H1 (cell line): ENCODE data around the gene CAV3. TPM values are rescaled to one million over a fixed set of nuclear protein-coding genes. Genes with fewer than 3 reads are reported as not detected.
A peak's percentile ranks its signal among the peaks of the same experiment; 100 is the strongest.

Experiments used
- CTCF ChIA-PET: fragments of 300-600 bp; sonication (Branson Sonifier 250); formaldehyde crosslinking; loops from one replicate; lab custom pipeline; 2021; ENCODE audit not compliant: partially characterized antibody; lab: Charles Lee
- POLR2A ChIA-PET: fragments of 300-600 bp; sonication (Branson Sonifier 250); formaldehyde crosslinking; loops from one replicate; lab custom pipeline; 2021; ENCODE audit warnings: inconsistent platforms; ENCODE audit not compliant: partially characterized antibody; lab: Charles Lee
- DNase-seq, 2 experiments: peaks; one replicate each; pipeline versions ENCODE4 v3.0.0 to v3.0.0-alpha.2; 2010 to 2022; ENCODE audit warnings: low spot score in 2 of 2, low read depth in 1 of 2, mixed read lengths in 1 of 2
- FAIRE-seq: peaks from 2 replicates; lab custom pipeline; 2011; peaks lifted over from hg19 to GRCh38; lab: Jason Lieb, UNC
- H2AFZ ChIP-seq: 2 replicates; pipeline ENCODE4 v1.8.1; 2012; ENCODE audit warnings: low read length, inconsistent platforms
- H2AK5ac ChIP-seq: 2 replicates; pipeline ENCODE4 v1.6.1; 2013; ENCODE audit warnings: low read depth, low read length
- H2BK120ac ChIP-seq: replicated peaks from 2 replicates; pipeline ENCODE3; 2013; ENCODE audit warnings: low read depth, low read length, inconsistent platforms
- H2BK12ac ChIP-seq: 2 replicates; pipeline ENCODE4 v1.6.1; 2013; ENCODE audit warnings: low read depth, low read length
- H2BK15ac ChIP-seq: 2 replicates; pipeline ENCODE4 v1.6.1; 2013; ENCODE audit warnings: low read length
- H2BK20ac ChIP-seq: 2 replicates; pipeline ENCODE4 v1.6.1; 2013; ENCODE audit warnings: low read length
- H2BK5ac ChIP-seq: 2 replicates; pipeline ENCODE4 v1.6.1; 2013; ENCODE audit warnings: low read depth, low read length
- H3K14ac ChIP-seq: 2 replicates; pipeline ENCODE4 v1.6.1; 2013; ENCODE audit warnings: inconsistent platforms; ENCODE audit not compliant: insufficient read length
- H3K18ac ChIP-seq: 2 replicates; pipeline ENCODE4 v1.6.1; 2013; ENCODE audit warnings: low read length; ENCODE audit errors: extremely low read depth
- H3K23ac ChIP-seq: 2 replicates; pipeline ENCODE4 v1.6.1; 2013; ENCODE audit warnings: inconsistent platforms; ENCODE audit not compliant: insufficient read length
- H3K23me2 ChIP-seq: 2 replicates; pipeline ENCODE4 v1.6.1; 2013; ENCODE audit warnings: low read depth, low read length
- H3K27ac ChIP-seq: 2 replicates; pipeline ENCODE4 v1.6.1; 2011; ENCODE audit warnings: low read depth, low read length, inconsistent platforms
- H3K27me3 ChIP-seq, 4 experiments: replicated peaks in 1 of 4; 1 replicate in 1 of 4; 2 replicates in 3 of 4; pipeline versions ENCODE4 v1.6.1 to v1.8.1; 2011 to 2013; ENCODE audit warnings: low read length in 3 of 4, mild to moderate bottlenecking in 3 of 4, inconsistent platforms in 2 of 4, mixed read lengths in 2 of 4, moderate library complexity in 1 of 4; ENCODE audit not compliant: control insufficient read depth in 3 of 4, insufficient read depth in 3 of 4; ENCODE audit errors: extremely low read depth in 1 of 4
- H3K36me3 ChIP-seq, 4 experiments: 2 replicates each; pipeline versions ENCODE4 v1.6.1 to v1.8.1; 2011 to 2013; ENCODE audit warnings: mild to moderate bottlenecking in 4 of 4, low read length in 3 of 4, moderate library complexity in 2 of 4, control low read depth in 1 of 4, inconsistent platforms in 1 of 4; ENCODE audit not compliant: insufficient read depth in 4 of 4, control insufficient read depth in 2 of 4
- H3K4ac ChIP-seq: replicated peaks from 2 replicates; pipeline ENCODE3; 2013; ENCODE audit warnings: low read length, low read depth, mixed read lengths, inconsistent platforms; ENCODE audit not compliant: insufficient read length
- H3K4me1 ChIP-seq, 4 experiments: replicated peaks in 1 of 4; 1 replicate in 1 of 4; 2 replicates in 3 of 4; pipeline versions ENCODE4 v1.6.1 to v1.8.1; 2011 to 2013; ENCODE audit warnings: low read length in 3 of 4, inconsistent platforms in 2 of 4, mixed read lengths in 1 of 4; ENCODE audit not compliant: insufficient read depth in 4 of 4, control insufficient read depth in 3 of 4
- H3K4me2 ChIP-seq, 2 experiments: 2 replicates each; pipeline versions ENCODE4 v1.6.1 to v1.8.1; 2011 to 2013; ENCODE audit warnings: low read depth in 2 of 2, low read length in 2 of 2, control low read depth in 1 of 2, inconsistent platforms in 1 of 2, mild to moderate bottlenecking in 1 of 2; ENCODE audit not compliant: insufficient read depth in 1 of 2
- H3K4me3 ChIP-seq, 4 experiments: fragments of 200-600, 300-600 bp in 1 of 4; sonication (generic), shearing (Covaris generic), sonication (Bioruptor Twin) in 1 of 4; 2 replicates each; pipeline versions ENCODE4 v1.5.1 to v1.8.1; 2011 to 2016; ENCODE audit warnings: low read length in 4 of 4, low read depth in 3 of 4, control low read depth in 2 of 4, inconsistent platforms in 2 of 4, mild to moderate bottlenecking in 2 of 4, mixed read lengths in 1 of 4, moderate library complexity in 1 of 4; ENCODE audit not compliant: insufficient read depth in 2 of 4; ENCODE audit errors: extremely low read depth in 1 of 4
- H3K56ac ChIP-seq: replicated peaks from 2 replicates; pipeline ENCODE3; 2013; ENCODE audit warnings: low read depth, mild to moderate bottlenecking, mixed read lengths, low read length, inconsistent platforms; ENCODE audit not compliant: insufficient read length
- H3K79me1 ChIP-seq: 2 replicates; pipeline ENCODE4 v1.6.1; 2013; ENCODE audit warnings: low read depth, low read length, control low read depth
- H3K79me2 ChIP-seq, 2 experiments: 2 replicates each; pipeline versions ENCODE4 v1.6.1 to v1.8.1; 2012 to 2013; ENCODE audit warnings: low read length in 2 of 2, mild to moderate bottlenecking in 2 of 2, inconsistent platforms in 1 of 2; ENCODE audit not compliant: insufficient read depth in 2 of 2, control insufficient read depth in 1 of 2
- H3K9ac ChIP-seq, 4 experiments: replicated peaks in 1 of 4; 1 replicate in 1 of 4; 2 replicates in 3 of 4; pipeline versions ENCODE4 v1.6.1 to v1.8.1; 2011 to 2013; ENCODE audit warnings: low read depth in 3 of 4, low read length in 3 of 4, control low read depth in 2 of 4, mild to moderate bottlenecking in 2 of 4, moderate library complexity in 2 of 4, inconsistent platforms in 1 of 4; ENCODE audit errors: extremely low read depth in 1 of 4
- H3K9me3 ChIP-seq, 2 experiments: 2 replicates each; pipeline versions ENCODE4 v1.6.1 to v1.8.1; 2012 to 2013; ENCODE audit warnings: mild to moderate bottlenecking in 2 of 2, moderate library complexity in 2 of 2, control low read depth in 1 of 2, inconsistent platforms in 1 of 2, low read depth in 1 of 2, low read length in 1 of 2, mixed read lengths in 1 of 2; ENCODE audit not compliant: insufficient read depth in 2 of 2
- H4K20me1 ChIP-seq, 2 experiments: replicated peaks in 1 of 2; 2 replicates each; pipeline versions ENCODE3 to v1.8.1; 2011 to 2013; ENCODE audit warnings: inconsistent platforms in 2 of 2, low read length in 2 of 2, mild to moderate bottlenecking in 1 of 2; ENCODE audit not compliant: insufficient read depth in 2 of 2, control insufficient read depth in 1 of 2
- H4K5ac ChIP-seq: 2 replicates; pipeline ENCODE4 v1.6.1; 2013; ENCODE audit warnings: low read length, low read depth, mixed read lengths, inconsistent platforms; ENCODE audit not compliant: insufficient read length
- H4K8ac ChIP-seq: 2 replicates; pipeline ENCODE4 v1.8.0; 2013; ENCODE audit warnings: mild to moderate bottlenecking, moderate library complexity, low read length, inconsistent platforms; ENCODE audit not compliant: insufficient read depth; ENCODE audit errors: extremely low read depth
- H4K91ac ChIP-seq: replicated peaks from 2 replicates; pipeline ENCODE3; 2013; ENCODE audit warnings: low read length, mixed read lengths, inconsistent platforms; ENCODE audit not compliant: insufficient read length
- ASH2L ChIP-seq: fragments of 200-600, 300-600 bp; sonication (generic); IDR thresholded peaks from one replicate; pipeline ENCODE4 v1.7.1; 2017; ENCODE audit warnings: low read length
- BACH1 ChIP-seq: IDR thresholded peaks from 2 replicates; pipeline ENCODE4 v1.6.1; 2012; ENCODE audit warnings: low read length, improper control_type of control experiment
- CEBPB ChIP-seq: IDR thresholded peaks from 2 replicates; pipeline ENCODE4 v1.6.1; 2012; ENCODE audit warnings: low read depth, low read length
- CHD2 ChIP-seq: IDR thresholded peaks from 2 replicates; pipeline ENCODE4 v1.6.1; 2012; ENCODE audit warnings: low read length, improper control_type of control experiment
- CREB1 ChIP-seq: IDR thresholded peaks from 2 replicates; pipeline ENCODE4 v1.6.1; 2012; ENCODE audit warnings: inconsistent platforms
- GABPA ChIP-seq: IDR thresholded peaks from 2 replicates; pipeline ENCODE4 v1.6.1; 2011; ENCODE audit warnings: mild to moderate bottlenecking, low read length, moderate library complexity, borderline replicate concordance; ENCODE audit not compliant: insufficient read depth
- JUN ChIP-seq: IDR thresholded peaks from 2 replicates; pipeline ENCODE4 v1.6.1; 2011; ENCODE audit warnings: low read depth, mild to moderate bottlenecking, improper control_type of control experiment, low read length
- POLR2AphosphoS5 ChIP-seq: IDR thresholded peaks from 2 replicates; pipeline ENCODE4 v1.6.1; 2011; ENCODE audit warnings: low read depth, low read length
- POU5F1 ChIP-seq: IDR thresholded peaks from 2 replicates; pipeline ENCODE4 v1.6.1; 2011; ENCODE audit warnings: low read depth, mild to moderate bottlenecking, low read length, moderate library complexity
- RAD21 ChIP-seq, 2 experiments: IDR thresholded peaks in 1 of 2; conservative IDR thresholded peaks in 1 of 2; 2 replicates each; pipeline ENCODE4 v1.6.1; 2011; ENCODE audit warnings: low read depth in 2 of 2, low read length in 2 of 2, improper control_type of control experiment in 1 of 2, inconsistent platforms in 1 of 2, mild to moderate bottlenecking in 1 of 2, moderate library complexity in 1 of 2
- SP2 ChIP-seq: IDR thresholded peaks from 2 replicates; pipeline ENCODE4 v1.6.1; 2012; ENCODE audit warnings: mild to moderate bottlenecking, low read length, inconsistent platforms
- SP4 ChIP-seq: IDR thresholded peaks from 2 replicates; pipeline ENCODE4 v1.6.1; 2012; ENCODE audit warnings: low read length, inconsistent platforms
- SUZ12 ChIP-seq: fragments of 200-600 bp; sonication (generic); IDR thresholded peaks from 2 replicates; pipeline ENCODE4 v1.6.1; 2012; ENCODE audit warnings: mild to moderate bottlenecking, inconsistent platforms, low read length, moderate library complexity, mixed read lengths
- TAF1 ChIP-seq: IDR thresholded peaks from 2 replicates; pipeline ENCODE4 v1.6.1; 2011; ENCODE audit warnings: mild to moderate bottlenecking, low read depth, low read length
- WGBS, 2 experiments: shearing (Covaris generic) in 1 of 2; methylation state at CpG; one replicate each; pipeline versions ENCODE4 v1.1.6 to v1.1.7; 2013 to 2015; ENCODE audit warnings: low lambda C conversion rate in 2 of 2, mixed read lengths in 2 of 2, inconsistent platforms in 1 of 2, low coverage in 1 of 2, missing lambda C conversion rate in 1 of 2; ENCODE audit not compliant: insufficient replicate concordance in 2 of 2, insufficient coverage in 1 of 2, insufficient read length in 1 of 2; ENCODE audit errors: extremely low coverage in 1 of 2, missing lambda C conversion rate in 1 of 2; 5-methylcytosine and 5-hydroxymethylcytosine counted together
- polyA plus RNA-seq, 7 experiments: library from polyadenylated mRNA; depleted of rRNA in 3 of 7; stranded (reverse) in 5 of 7; unstranded in 2 of 7; fragments of >200 nt in 5 of 7; fragments of 200-250 nt in 2 of 7; gene quantifications; 1 replicate in 5 of 7; 2 replicates in 1 of 7; 4 replicates in 1 of 7; pipeline versions ENCODE4 v1.2.1 to v1.2.3, GENCODE V29; 2011 to 2013; ENCODE audit warnings: missing spikeins in 2 of 7, mixed read lengths in 2 of 7
- total RNA-seq: library from RNA; stranded (reverse); fragmentation: NEBNext Ultra II Directional; extraction: Animal tissue kit (Norgen Biotek cat#: 25700); gene quantifications from 2 replicates; pipeline ENCODE4 v1.2.1, GENCODE V29; 2021

CAV3 gene
- total and polyA plus RNA-seq, 2 of the 8 experiments (the other 6 are each of a cell fraction or from before 2014, with no cell fraction given), result not detected

DNA sequence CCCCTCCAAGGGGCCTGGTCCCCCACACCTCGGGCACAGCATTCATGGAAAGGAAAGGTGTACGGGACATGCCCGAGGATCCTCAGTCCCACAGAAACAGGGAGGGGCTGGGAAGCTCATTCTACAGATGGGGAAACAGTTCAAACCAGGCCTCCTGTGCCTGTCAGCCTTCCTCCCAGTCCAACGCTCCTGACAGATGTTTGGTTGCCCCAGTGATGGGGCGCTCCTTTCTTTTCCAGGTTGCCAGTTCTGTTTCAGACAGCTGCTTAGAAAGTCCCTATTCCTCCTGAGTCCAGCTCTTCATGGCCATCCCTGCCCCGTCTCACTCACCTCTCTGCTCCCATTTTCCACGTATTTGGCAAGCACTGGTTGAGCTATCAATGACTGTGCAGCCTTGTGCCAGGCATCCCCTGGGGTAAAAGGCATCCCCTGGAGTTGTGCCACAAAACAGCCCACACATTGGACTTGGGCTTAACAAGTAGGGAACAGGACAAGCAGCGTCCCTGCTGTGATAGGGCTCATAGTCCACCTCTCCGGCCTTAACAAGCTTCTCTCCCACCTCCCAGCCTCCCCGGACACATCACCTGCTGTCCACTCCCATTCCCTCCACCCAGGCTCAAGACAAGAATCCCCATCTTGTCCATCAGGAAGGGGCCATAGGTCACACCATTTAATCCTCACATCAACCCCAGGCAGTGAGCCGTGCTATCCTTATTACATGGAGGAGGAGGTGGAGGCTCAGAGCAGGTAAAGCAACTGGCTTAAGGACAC is 29.2 kb downstream of the CAV3 start:
- peaks cover 2 to 3% of the 10 kb centered on the region in 2 experiments for H4K20me1 ChIP-seq
- H3K4me3 ChIP-seq, result no peak overlapping the region
- H3K23me2 ChIP-seq, result peaks cover 2% of the 10 kb centered on the region; the same call in 1 of the 2 replicates
- H3K27ac ChIP-seq, result no peak overlapping the region
- H2BK120ac ChIP-seq, result no peak overlapping the region
- 81% methylated on average over 11 of the region's 11 CpGs; no CpG with 5 or more reads in 1 of the 2 experiments for WGBS, 2 experiments
- H2AK5ac ChIP-seq, result no peak overlapping the region
- no peak overlapping the region for H2BK12ac ChIP-seq
- H3K27me3 ChIP-seq, result peaks cover 10 to 24% (median 20%) of the 10 kb centered on the region in 4 experiments
- H3K14ac ChIP-seq, result no peak overlapping the region
- no peak overlapping the region for H3K4me2 ChIP-seq
- H2BK5ac ChIP-seq, result no peak overlapping the region
- FAIRE-seq, result no peak
- no peak overlapping the region for H4K91ac ChIP-seq
- no peaks in the 10 kb centered on the region for H3K36me3 ChIP-seq
- no peak overlapping the region for H3K23ac ChIP-seq
- H4K5ac ChIP-seq, result no peak overlapping the region
- no peak overlapping the region for H4K8ac ChIP-seq
- H2BK20ac ChIP-seq, result no peak overlapping the region
- ChIA-PET CTCF (interaction anchor here (0.5 to 2.0 kb wide), 10 partner anchors 9 to 150 kb away, joined by 3 to 8 read pairs (median 3); no protein-coding TSS in a partner anchor), POLR2A (interaction anchor here (0.8 kb wide), 1 partner anchor 17 kb away, joined by 3 read pairs; no protein-coding TSS in a partner anchor)
- H3K79me2 ChIP-seq, result no peaks in the 10 kb centered on the region
- H3K4ac ChIP-seq, result no peak overlapping the region
- no peak overlapping the region for H3K56ac ChIP-seq
- no peak overlapping the region for H3K18ac ChIP-seq
- DNase-seq, result peak in 1 of 2 experiments; percentile 34
- no peak overlapping the region for H2AFZ ChIP-seq
- no peak overlapping the region for H2BK15ac ChIP-seq
- H3K79me1 ChIP-seq, result no peaks in the 10 kb centered on the region
- peaks cover 0 to 6% (median 3%) of the 10 kb centered on the region in 4 experiments; a peak in 5 of 7 replicates for H3K4me1 ChIP-seq
- H3K9ac ChIP-seq, result no peak overlapping the region
- H3K9me3 ChIP-seq, result no peaks in the 10 kb centered on the region
- TF ChIP-seq CREB1 (no peak), ASH2L (no peak), GABPA (no peak), POU5F1 (no peak), TAF1 (no peak), CEBPB (no peak), JUN (no peak), CHD2 (no peak), BACH1 (no peak), SUZ12 (no peak), POLR2AphosphoS5 (no peak), SP4 (no peak), RAD21 (IDR thresholded peaks at IDR 0.05 in 1 of 2, conservative IDR thresholded peaks at IDR 0.05 in 1 of 2; ENCODE audit: low read depth in 2 of 2, low read length in 2 of 2) (no peak), SP2 (no peak)
